Measurements from ENCODE around the gene GPD2. TPM values are rescaled to one million over a fixed set of nuclear protein-coding genes. Genes with fewer than 3 reads are reported as not detected.

GPD2 gene
- total and polyA plus RNA-seq, 2 of the 8 experiments (the other 6 are each of a cell fraction or from before 2014, with no cell fraction given) = 8.4 to 43.1 TPM

- 84% methylated on average over 1 of the region's 1 CpG; no CpG with 5 or more reads in 1 of the 2 experiments for WGBS, 2 experiments (ENCODE audit: extremely low coverage in 1 of 2, insufficient coverage in 1 of 2, insufficient read length in 1 of 2, insufficient replicate concordance in 2 of 2, low coverage in 1 of 2, low lambda C conversion rate in 2 of 2, missing lambda C conversion rate in 1 of 2)
Observed at GRCh38 chr2:156421851-156422250, 14.3 kb upstream of the GPD2 start.

More at GRCh38 chr2:156421851-156422250, 14.3 kb upstream of the GPD2 start:
- no peak overlapping the region for H3K23ac ChIP-seq (ENCODE audit: insufficient read length)
- H3K18ac ChIP-seq (ENCODE audit: extremely low read depth, low read length) = no peak overlapping the region
- no peak overlapping the region for H3K9ac ChIP-seq (replicated peaks in 1 of 4; ENCODE audit: extremely low read depth in 1 of 4, low read depth in 3 of 4, low read length in 3 of 4)
- ChIA-PET POLR2A (ENCODE audit: partially characterized antibody) (interaction anchor here (0.7 to 1.3 kb wide), 2 partner anchors 13 to 1141 kb away, joined by 3 read pairs; no protein-coding TSS in a partner anchor), CTCF (ENCODE audit: partially characterized antibody) (no interaction called here)
- H4K5ac ChIP-seq (ENCODE audit: insufficient read length, low read depth, low read length) = no peak overlapping the region
- no peaks in the 10 kb centered on the region for H3K36me3 ChIP-seq (ENCODE audit: control insufficient read depth in 2 of 4, insufficient read depth in 4 of 4, low read length in 3 of 4)
- H2BK120ac ChIP-seq (replicated peaks; ENCODE audit: low read depth, low read length) = no peak overlapping the region
- H3K4me1 ChIP-seq (replicated peaks in 1 of 4; ENCODE audit: control insufficient read depth in 3 of 4, insufficient read depth in 4 of 4, low read length in 3 of 4) = no peaks in the 10 kb centered on the region
- no peak overlapping the region for H2BK5ac ChIP-seq (ENCODE audit: low read depth, low read length)
- H3K4me3 ChIP-seq (ENCODE audit: extremely low read depth in 1 of 4, insufficient read depth in 2 of 4, low read depth in 3 of 4, low read length in 4 of 4) = no peak overlapping the region
- no peak overlapping the region for H3K14ac ChIP-seq (ENCODE audit: insufficient read length)
- H2AFZ ChIP-seq (ENCODE audit: low read length) = no peak overlapping the region
- no peaks in the 10 kb centered on the region for H3K79me2 ChIP-seq (ENCODE audit: control insufficient read depth in 1 of 2, insufficient read depth in 2 of 2, low read length in 2 of 2)
- no peak overlapping the region for H3K4me2 ChIP-seq (ENCODE audit: insufficient read depth in 1 of 2, low read depth in 2 of 2, low read length in 2 of 2)
- H2BK20ac ChIP-seq (ENCODE audit: low read length) = no peak overlapping the region
- no peak for TF ChIP-seq CTCF (IDR thresholded peaks at IDR 0.05; ENCODE audit: control extremely low read depth in 1 of 3, insufficient read depth in 1 of 3, low read depth in 1 of 3, low read length in 3 of 3)
- no peak for TF ChIP-seq MAFK (IDR thresholded peaks at IDR 0.05; ENCODE audit: low read depth, low read length)
- no peak for TF ChIP-seq GABPA (IDR thresholded peaks at IDR 0.05; ENCODE audit: borderline replicate concordance, insufficient read depth, low read length)
- no peak overlapping the region for H3K56ac ChIP-seq (replicated peaks; ENCODE audit: insufficient read length, low read depth, low read length)
- no peaks in the 10 kb centered on the region for H3K23me2 ChIP-seq (ENCODE audit: low read depth, low read length)
- H2BK15ac ChIP-seq (ENCODE audit: low read length) = no peak overlapping the region
- no peak overlapping the region for H4K8ac ChIP-seq (ENCODE audit: extremely low read depth, insufficient read depth, low read length)
- H3K27ac ChIP-seq (ENCODE audit: low read depth, low read length) = no peak overlapping the region
- H3K27me3 ChIP-seq (replicated peaks in 1 of 4; ENCODE audit: control insufficient read depth in 3 of 4, extremely low read depth in 1 of 4, insufficient read depth in 3 of 4, low read length in 3 of 4) = peaks cover 0 to 1% (median 0%) of the 10 kb centered on the region in 4 experiments; a peak in 1 of 7 replicates
- no peaks in the 10 kb centered on the region for H3K79me1 ChIP-seq (ENCODE audit: low read depth, low read length)
- DNase-seq (ENCODE audit: low read depth in 1 of 2, low spot score in 2 of 2) (no peak), FAIRE-seq (no peak)
- H3K9me3 ChIP-seq (ENCODE audit: insufficient read depth in 2 of 2, low read depth in 1 of 2, low read length in 1 of 2) = no peaks in the 10 kb centered on the region
- H4K91ac ChIP-seq (replicated peaks; ENCODE audit: insufficient read length, low read length) = no peak overlapping the region
- no peak overlapping the region for H2BK12ac ChIP-seq (ENCODE audit: low read depth, low read length)
- H2AK5ac ChIP-seq (ENCODE audit: low read depth, low read length) = no peak overlapping the region
- no peak overlapping the region for H3K4ac ChIP-seq (replicated peaks; ENCODE audit: insufficient read length, low read depth, low read length)
- no peaks in the 10 kb centered on the region for H4K20me1 ChIP-seq (replicated peaks in 1 of 2; ENCODE audit: control insufficient read depth in 1 of 2, insufficient read depth in 2 of 2, low read length in 2 of 2)

Data from H1 (cell line).